Activated CD8-positive, alpha-beta memory T cell treated with anti-CD3 and anti-CD28 coated beads, Interleukin-2, amount 10 ng/mL, durations not matched to agents 7 days and 5 days (primary cell): ENCODE results near the gene ZNF680. TPM values are rescaled to one million over a fixed set of nuclear protein-coding genes. Genes with fewer than 3 reads are reported as not detected.

Source experiments
- total RNA-seq, 2 experiments: library from RNA; stranded (reverse); gene quantifications; one replicate each; pipeline ENCODE4 v1.2.3, GENCODE V29; 2021

ZNF680 gene
- total RNA-seq, 2 experiments from 2014 or later, result 11.9 to 22.4 TPM

Other genes starting within 250 kb of the ZNF680 start
- gene ZNF736, start 249.1 kb downstream of the ZNF680 start, total RNA-seq, result 10 to 100 TPM; 20.1 to 28.7 TPM
- 10 to 100 TPM; 17.8 to 25.6 TPM for gene ZNF107, start 103.1 kb upstream of the ZNF680 start, total RNA-seq
- 10 to 100 TPM in 1 of 2 experiments, 1 to 10 TPM in 1; 6.9 to 11.0 TPM for gene ZNF138, start 231.4 kb upstream of the ZNF680 start, total RNA-seq